Renal cortex interstitium (tissue), 3 donors: ENCODE data around the gene TM2D3. TPM values are rescaled to one million over a fixed set of nuclear protein-coding genes. Genes with fewer than 3 reads are reported as not detected.

Experiments
- polyA plus RNA-seq, 3 donors: library from polyadenylated mRNA; unstranded; fragments of 120-200 nt; gene quantifications; one replicate each; pipeline ENCODE4 v1.2.1, GENCODE V29; 2013; ENCODE audit not compliant: insufficient read length in 3 of 3

TM2D3 gene
- polyA plus RNA-seq, 3 donors, result 60.8 to 66.8 (median 62.6) TPM

Other genes starting within 250 kb of the TM2D3 start
- 1 to 10 TPM; 7.2 to 8.4 (median 8.3) TPM for gene PCSK6, start 162.7 kb downstream of the TM2D3 start, polyA plus RNA-seq
- gene TARS3, start 72.1 kb upstream of the TM2D3 start, polyA plus RNA-seq, result 10 to 100 TPM; 20.3 to 25.0 (median 21.3) TPM
- gene OR4F6, start 151.1 kb upstream of the TM2D3 start, polyA plus RNA-seq, result not detected
- not detected for gene OR4F15, start 159.8 kb upstream of the TM2D3 start, polyA plus RNA-seq